Measurements from ENCODE around the gene SPATS2. TPM values are rescaled to one million over a fixed set of nuclear protein-coding genes. Genes with fewer than 3 reads are reported as not detected.

The SPATS2 gene
- total and polyA plus RNA-seq, 7 experiments from 2014 or later, result 3.0 to 9.8 (median 7.8) TPM

- intact Hi-C loops (cut with micrococcal nuclease), result no loop called here
- no peak overlapping the region for H3K27ac Mint-ChIP-seq
Observed at GRCh38 chr12:49545815-49546214, 178.6 kb downstream of the SPATS2 start.

GRCh38 chr12:49546481-49546880, 179.2 kb downstream of the SPATS2 start:
- ChIA-PET POLR2A (interaction anchor here (0.6 kb wide), 1 partner anchor 151 kb away, joined by 4 read pairs; no protein-coding TSS in a partner anchor), CTCF (interaction anchor here (0.6 kb wide), 1 partner anchor 69 kb away, joined by 7 read pairs; no protein-coding TSS in a partner anchor)
- H3K36me3 ChIP-seq (ENCODE audit: control insufficient read depth in 2 of 3, insufficient read depth in 3 of 3, low read length in 3 of 3), result no peaks in the 10 kb centered on the region
- H3K4me1 ChIP-seq (ENCODE audit: control insufficient read depth in 2 of 2, insufficient read depth in 2 of 2, low read length in 2 of 2), result peaks cover 0 to 11% of the 10 kb centered on the region in 2 donors
- Mint-ChIP-seq H3K27me3 (peaks cover 0 to 49% (median 5%) of the 10 kb centered on the region in 5 donors), H3K36me3 (no peaks in the 10 kb centered on the region), H3K27ac (no peak overlapping the region), H3K4me1 (peaks cover 7 to 29% (median 19%) of the 10 kb centered on the region in 7 donors), H3K4me3 (no peak overlapping the region), H3K9me3 (peaks cover 0 to 2% (median 0%) of the 10 kb centered on the region in 11 donors)
- no peaks in the 10 kb centered on the region for H3K27me3 ChIP-seq (ENCODE audit: control insufficient read depth in 2 of 2, insufficient read depth in 2 of 2, low read length in 2 of 2)
- no peaks in the 10 kb centered on the region for H3K9me3 ChIP-seq (ENCODE audit: control insufficient read depth in 2 of 3, low read length in 3 of 3)
- no peak overlapping the region for H3K4me3 ChIP-seq (ENCODE audit: low read length)
- no peak overlapping the region for H3K27ac ChIP-seq (ENCODE audit: low read depth, low read length)
- no peak for ATAC-seq
- no peak for DNase-seq
- intact Hi-C loops (cut with micrococcal nuclease), result no loop called here

More at GRCh38 chr12:49545815-49546214, 178.6 kb downstream of the SPATS2 start:
- POLR2A ChIA-PET, result interaction anchor here (0.5 kb wide), 1 partner anchor 178 kb away, joined by 3 read pairs; no protein-coding TSS in a partner anchor
- peaks cover 10 to 33% (median 20%) of the 10 kb centered on the region in 7 donors for H3K4me1 Mint-ChIP-seq
- DNase-seq, result no peak
- H3K36me3 Mint-ChIP-seq, result no peaks in the 10 kb centered on the region
- ATAC-seq, result no peak
- Histone ChIP-seq H3K9me3 (ENCODE audit: control insufficient read depth in 2 of 3, low read length in 3 of 3) (no peaks in the 10 kb centered on the region), H3K27ac (ENCODE audit: low read depth, low read length) (no peak overlapping the region), H3K4me1 (ENCODE audit: control insufficient read depth in 2 of 2, insufficient read depth in 2 of 2, low read length in 2 of 2) (peaks cover 0 to 11% of the 10 kb centered on the region in 2 donors), H3K4me3 (ENCODE audit: low read length) (no peak overlapping the region), H3K27me3 (ENCODE audit: control insufficient read depth in 2 of 2, insufficient read depth in 2 of 2, low read length in 2 of 2) (no peaks in the 10 kb centered on the region), H3K36me3 (ENCODE audit: control insufficient read depth in 2 of 3, insufficient read depth in 3 of 3, low read length in 3 of 3) (no peaks in the 10 kb centered on the region)
- peaks cover 0 to 2% (median 0%) of the 10 kb centered on the region in 11 donors for H3K9me3 Mint-ChIP-seq
- H3K4me3 Mint-ChIP-seq, result no peak overlapping the region
- CTCF ChIA-PET, result interaction anchor here (0.6 to 0.7 kb wide), 2 partner anchors 69 to 196 kb away, joined by 3 to 7 read pairs; partner anchors contain the start of gene TMBIM6
- peaks cover 0 to 53% (median 5%) of the 10 kb centered on the region in 5 donors for H3K27me3 Mint-ChIP-seq

- H3K27me3 Mint-ChIP-seq, result peaks cover 0 to 46% (median 5%) of the 10 kb centered on the region in 5 donors
- peak overlapping the region in 1 of 9 donors; percentile 65 for H3K27ac Mint-ChIP-seq
- CTCF ChIA-PET, result interaction anchor here (0.7 kb wide), 1 partner anchor 163 kb away, joined by 3 read pairs; no protein-coding TSS in a partner anchor
- Histone ChIP-seq H3K27ac (ENCODE audit: low read depth, low read length) (no peak overlapping the region), H3K27me3 (ENCODE audit: control insufficient read depth in 2 of 2, insufficient read depth in 2 of 2, low read length in 2 of 2) (no peaks in the 10 kb centered on the region), H3K4me1 (ENCODE audit: control insufficient read depth in 2 of 2, insufficient read depth in 2 of 2, low read length in 2 of 2) (peaks cover 0 to 11% of the 10 kb centered on the region in 2 donors), H3K9me3 (ENCODE audit: control insufficient read depth in 2 of 3, low read length in 3 of 3) (no peaks in the 10 kb centered on the region), H3K36me3 (ENCODE audit: control insufficient read depth in 2 of 3, insufficient read depth in 3 of 3, low read length in 3 of 3) (no peaks in the 10 kb centered on the region), H3K4me3 (ENCODE audit: low read length) (no peak overlapping the region)
- H3K36me3 Mint-ChIP-seq, result no peaks in the 10 kb centered on the region
- POLR2A ChIA-PET, result interaction anchor here (0.7 kb wide), 1 partner anchor 15 kb away, joined by 3 read pairs; no protein-coding TSS in a partner anchor
- H3K4me3 Mint-ChIP-seq, result peak overlapping the region in 2 of 10 donors; percentile 37 to 85
- peaks cover 0 to 2% (median 0%) of the 10 kb centered on the region in 11 donors for H3K9me3 Mint-ChIP-seq
- peaks cover 6 to 25% (median 18%) of the 10 kb centered on the region in 7 donors for H3K4me1 Mint-ChIP-seq
- DNase-seq (no peak), ATAC-seq (no peak)
- intact Hi-C loops (cut with micrococcal nuclease), result no loop called here
Observed at GRCh38 chr12:49547090-49547690, 179.9 kb downstream of the SPATS2 start.

- POLR2A ChIA-PET, result interaction anchor here (1.0 to 1.5 kb wide), 3 partner anchors 9 to 360 kb away, joined by 3 to 6 read pairs (median 6); partner anchors contain the start of genes KCNH3 and TUBA1A
- ATAC-seq (peak; percentile 5), DNase-seq (no peak)
- peaks cover 9 to 20% (median 16%) of the 10 kb centered on the region in 7 donors for H3K4me1 Mint-ChIP-seq
- H3K36me3 ChIP-seq (ENCODE audit: control insufficient read depth in 2 of 3, insufficient read depth in 3 of 3, low read length in 3 of 3), result no peaks in the 10 kb centered on the region
- H3K4me1 ChIP-seq (ENCODE audit: control insufficient read depth in 2 of 2, insufficient read depth in 2 of 2, low read length in 2 of 2), result peaks cover 0 to 11% of the 10 kb centered on the region in 2 donors
- H3K27ac ChIP-seq (ENCODE audit: low read depth, low read length), result peak overlapping the region; percentile 47
- intact Hi-C loops (cut with micrococcal nuclease), result no loop called here
- peaks cover 0 to 2% (median 0%) of the 10 kb centered on the region in 11 donors for H3K9me3 Mint-ChIP-seq
- CTCF ChIA-PET, result interaction anchor here (1.2 kb wide), 1 partner anchor 190 kb away, joined by 3 read pairs; no protein-coding TSS in a partner anchor
- peaks cover 0 to 45% (median 5%) of the 10 kb centered on the region in 5 donors for H3K27me3 Mint-ChIP-seq
- H3K4me3 Mint-ChIP-seq, result peak overlapping the region in 9 of 10 donors; percentile 59 to 85 (median 79)
- no peaks in the 10 kb centered on the region for H3K36me3 Mint-ChIP-seq
- peak overlapping the region in 2 of 9 donors; percentile 19 to 26 for H3K27ac Mint-ChIP-seq
- peak overlapping the region; percentile 14 for H3K4me3 ChIP-seq (ENCODE audit: low read length)
- no peaks in the 10 kb centered on the region for H3K9me3 ChIP-seq (ENCODE audit: control insufficient read depth in 2 of 3, low read length in 3 of 3)
- H3K27me3 ChIP-seq (ENCODE audit: control insufficient read depth in 2 of 2, insufficient read depth in 2 of 2, low read length in 2 of 2), result no peaks in the 10 kb centered on the region
Observed at GRCh38 chr12:49548481-49548821, 181.2 kb downstream of the SPATS2 start.

- peak overlapping the region; percentile 14 for H3K4me3 ChIP-seq (ENCODE audit: low read length)
Observed at GRCh38 chr12:49548822-49549648, 181.8 kb downstream of the SPATS2 start.

More at GRCh38 chr12:49548822-49549648, 181.8 kb downstream of the SPATS2 start:
- H3K9me3 ChIP-seq (ENCODE audit: control insufficient read depth in 2 of 3, low read length in 3 of 3), result no peaks in the 10 kb centered on the region
- peak overlapping the region; percentile 66 to 85 (median 79) for H3K4me3 Mint-ChIP-seq
- H3K36me3 Mint-ChIP-seq, result no peaks in the 10 kb centered on the region
- H3K4me1 ChIP-seq (ENCODE audit: control insufficient read depth in 2 of 2, insufficient read depth in 2 of 2, low read length in 2 of 2), result peaks cover 0 to 11% of the 10 kb centered on the region in 2 donors
- ATAC-seq (peak; percentile 67), DNase-seq (peak in 1 of 9 donors; percentile 45)
- H3K27me3 ChIP-seq (ENCODE audit: control insufficient read depth in 2 of 2, insufficient read depth in 2 of 2, low read length in 2 of 2), result no peaks in the 10 kb centered on the region
- H3K27ac ChIP-seq (ENCODE audit: low read depth, low read length), result peak overlapping the region; percentile 47
- peaks cover 0 to 2% (median 0%) of the 10 kb centered on the region in 11 donors for H3K9me3 Mint-ChIP-seq
- POLR2A ChIA-PET, result interaction anchor here (0.5 to 1.5 kb wide), 5 partner anchors 10 to 360 kb away, joined by 3 to 6 read pairs (median 3); partner anchors contain the start of genes KCNH3 and TUBA1A
- H3K27ac Mint-ChIP-seq, result peak overlapping the region in 5 of 9 donors; percentile 8 to 59 (median 25)
- intact Hi-C loops (cut with micrococcal nuclease), result loop anchor here in 1 of 2 donors (1.0 kb wide), 1 partner anchor 10 kb away; the partner anchor contains the start of gene KCNH3
- peaks cover 12 to 20% (median 19%) of the 10 kb centered on the region in 7 donors for H3K4me1 Mint-ChIP-seq
- CTCF ChIA-PET, result interaction anchor here (1.2 kb wide), 1 partner anchor 190 kb away, joined by 3 read pairs; no protein-coding TSS in a partner anchor
- peaks cover 0 to 42% (median 5%) of the 10 kb centered on the region in 5 donors for H3K27me3 Mint-ChIP-seq
- no peaks in the 10 kb centered on the region for H3K36me3 ChIP-seq (ENCODE audit: control insufficient read depth in 2 of 3, insufficient read depth in 3 of 3, low read length in 3 of 3)
